Stimulated activated naive B cell treated with anti-CD40 and anti-IgM and Interleukin-4, amounts not matched to agents 10 μg/mL and 1 μg/mL and 100 μg/mL, for 72 hours (primary cell): Measurements from ENCODE around the gene AP3B1.
A peak's percentile ranks its signal among the peaks of the same experiment; 100 is the strongest.

ENCODE experiments used
- ATAC-seq, 2 donors: fragments of 150-1000 bp; cut with Tn5 transposase; replicated peaks; 2 replicates each; pipeline ENCODE4 v1.10.0; 2021; ENCODE audit warnings: moderate library complexity in 1 of 2
- DNase-seq: peaks from one replicate; pipeline ENCODE4 v3.0.0; 2021
- H3K27ac Mint-ChIP-seq: one replicate; pipeline ENCODE4 v1.8.0; 2022; ENCODE audit warnings: mild to moderate bottlenecking, mixed read lengths
- H3K27me3 Mint-ChIP-seq, 2 donors: one replicate each; pipeline ENCODE4 v1.8.0; 2022; ENCODE audit warnings: mixed read lengths in 2 of 2
- H3K36me3 Mint-ChIP-seq, 2 donors: one replicate each; pipeline ENCODE4 v1.8.0; 2022; ENCODE audit warnings: mixed read lengths in 2 of 2, mild to moderate bottlenecking in 1 of 2
- H3K4me1 Mint-ChIP-seq, 2 donors: one replicate each; pipeline ENCODE4 v1.8.0; 2022; ENCODE audit warnings: mixed read lengths in 2 of 2, mild to moderate bottlenecking in 1 of 2
- H3K4me3 Mint-ChIP-seq, 2 donors: one replicate each; pipeline ENCODE4 v1.8.0; 2022; ENCODE audit warnings: mild to moderate bottlenecking in 2 of 2, mixed read lengths in 2 of 2, moderate library complexity in 1 of 2
- H3K9me3 Mint-ChIP-seq, 2 donors: one replicate each; pipeline ENCODE4 v1.8.0; 2022; ENCODE audit warnings: mixed read lengths in 2 of 2, mild to moderate bottlenecking in 1 of 2

Gene AP3B1, protein sequence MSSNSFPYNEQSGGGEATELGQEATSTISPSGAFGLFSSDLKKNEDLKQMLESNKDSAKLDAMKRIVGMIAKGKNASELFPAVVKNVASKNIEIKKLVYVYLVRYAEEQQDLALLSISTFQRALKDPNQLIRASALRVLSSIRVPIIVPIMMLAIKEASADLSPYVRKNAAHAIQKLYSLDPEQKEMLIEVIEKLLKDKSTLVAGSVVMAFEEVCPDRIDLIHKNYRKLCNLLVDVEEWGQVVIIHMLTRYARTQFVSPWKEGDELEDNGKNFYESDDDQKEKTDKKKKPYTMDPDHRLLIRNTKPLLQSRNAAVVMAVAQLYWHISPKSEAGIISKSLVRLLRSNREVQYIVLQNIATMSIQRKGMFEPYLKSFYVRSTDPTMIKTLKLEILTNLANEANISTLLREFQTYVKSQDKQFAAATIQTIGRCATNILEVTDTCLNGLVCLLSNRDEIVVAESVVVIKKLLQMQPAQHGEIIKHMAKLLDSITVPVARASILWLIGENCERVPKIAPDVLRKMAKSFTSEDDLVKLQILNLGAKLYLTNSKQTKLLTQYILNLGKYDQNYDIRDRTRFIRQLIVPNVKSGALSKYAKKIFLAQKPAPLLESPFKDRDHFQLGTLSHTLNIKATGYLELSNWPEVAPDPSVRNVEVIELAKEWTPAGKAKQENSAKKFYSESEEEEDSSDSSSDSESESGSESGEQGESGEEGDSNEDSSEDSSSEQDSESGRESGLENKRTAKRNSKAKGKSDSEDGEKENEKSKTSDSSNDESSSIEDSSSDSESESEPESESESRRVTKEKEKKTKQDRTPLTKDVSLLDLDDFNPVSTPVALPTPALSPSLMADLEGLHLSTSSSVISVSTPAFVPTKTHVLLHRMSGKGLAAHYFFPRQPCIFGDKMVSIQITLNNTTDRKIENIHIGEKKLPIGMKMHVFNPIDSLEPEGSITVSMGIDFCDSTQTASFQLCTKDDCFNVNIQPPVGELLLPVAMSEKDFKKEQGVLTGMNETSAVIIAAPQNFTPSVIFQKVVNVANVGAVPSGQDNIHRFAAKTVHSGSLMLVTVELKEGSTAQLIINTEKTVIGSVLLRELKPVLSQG

GRCh38 chr5:78294248-78295034 is at the start of gene AP3B1:
Gene AP3B1, minus strand, starts transcription at chr5:78294698. Its CDS starts 119 bp downstream, at chr5:78294579.
- H3K9me3 Mint-ChIP-seq: no peaks in the 10 kb centered on the region
- ATAC-seq (peak; percentile 88 to 95), DNase-seq (peak; percentile 98)
- H3K27ac Mint-ChIP-seq: peak within 1 kb of the TSS; percentile 99
- no peaks in the 10 kb centered on the region for H3K27me3 Mint-ChIP-seq
- peak within 1 kb of the TSS; percentile 93 to 99 for H3K4me3 Mint-ChIP-seq
- peaks cover 18 to 31% of the 10 kb centered on the region in 2 donors for H3K4me1 Mint-ChIP-seq
- peaks cover 3 to 5% of the 10 kb centered on the region in 2 donors for H3K36me3 Mint-ChIP-seq

DNA sequence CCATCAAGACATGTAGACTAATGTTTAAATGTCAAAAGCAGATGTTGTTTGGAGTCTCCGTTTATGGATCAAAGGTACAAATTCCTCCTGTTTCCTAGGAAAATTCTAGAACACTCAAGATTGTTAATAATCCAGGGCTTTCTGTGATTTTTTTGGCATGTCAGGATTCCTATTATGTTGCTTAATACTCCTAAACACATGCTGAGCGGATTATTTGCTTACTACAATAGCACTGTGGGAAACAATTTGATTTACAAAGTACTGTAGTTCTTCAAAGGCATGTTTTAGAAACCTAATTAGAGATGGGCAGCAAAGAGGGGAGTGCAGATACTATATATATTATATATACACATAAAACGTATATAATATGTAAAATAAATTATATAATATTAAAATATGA is 46.9 kb upstream of the AP3B1 start:
- no peak overlapping the region for H3K27ac Mint-ChIP-seq
- ATAC-seq: no peak
- peaks cover 10 to 12% of the 10 kb centered on the region in 2 donors for H3K9me3 Mint-ChIP-seq
- DNase-seq: no peak
- peaks cover 6 to 12% of the 10 kb centered on the region in 2 donors for H3K36me3 Mint-ChIP-seq
- H3K4me1 Mint-ChIP-seq: no peaks in the 10 kb centered on the region
- H3K27me3 Mint-ChIP-seq: peaks cover 3 to 7% of the 10 kb centered on the region in 2 donors
- no peak overlapping the region for H3K4me3 Mint-ChIP-seq

- no peak overlapping the region for H3K27ac Mint-ChIP-seq
- no peak for DNase-seq
- peaks cover 6 to 12% of the 10 kb centered on the region in 2 donors for H3K36me3 Mint-ChIP-seq
Measured at GRCh38 chr5:78339617-78340436, 45.3 kb upstream of the AP3B1 start.

DNA sequence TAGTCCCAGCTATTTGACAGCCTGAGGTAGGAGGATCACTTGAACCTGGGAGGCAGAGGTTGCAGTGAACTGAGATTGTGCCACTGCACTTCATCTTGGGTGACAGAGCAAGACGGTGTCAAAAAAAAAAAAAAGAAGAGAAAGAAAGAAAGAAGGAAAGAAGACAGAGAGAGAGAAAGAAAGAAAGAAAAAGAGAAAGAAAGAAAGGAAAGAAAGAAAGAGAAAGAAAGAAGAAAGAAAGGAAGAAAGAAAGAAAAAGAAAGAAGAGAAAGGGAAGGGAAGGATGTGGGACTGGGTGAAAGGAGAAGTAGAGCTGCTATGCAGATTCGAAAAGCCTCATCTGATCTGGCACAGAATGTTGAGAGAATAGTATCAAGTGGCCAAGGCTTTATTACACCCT is 42.2 kb upstream of the AP3B1 start:
- H3K27me3 Mint-ChIP-seq: peaks cover 5 to 11% of the 10 kb centered on the region in 2 donors
- H3K27ac Mint-ChIP-seq: no peak overlapping the region
- DNase-seq: no peak
- ATAC-seq: no peak
- H3K4me3 Mint-ChIP-seq: no peak overlapping the region
- no peaks in the 10 kb centered on the region for H3K4me1 Mint-ChIP-seq
- H3K36me3 Mint-ChIP-seq: peaks cover 6 to 12% of the 10 kb centered on the region in 2 donors
- peaks cover 10 to 12% of the 10 kb centered on the region in 2 donors for H3K9me3 Mint-ChIP-seq

More at GRCh38 chr5:78339617-78340436, 45.3 kb upstream of the AP3B1 start:
- no peak for ATAC-seq
- Mint-ChIP-seq H3K4me1 (no peaks in the 10 kb centered on the region), H3K4me3 (no peak overlapping the region), H3K9me3 (peaks cover 10 to 12% of the 10 kb centered on the region in 2 donors), H3K27me3 (peaks cover 4 to 10% of the 10 kb centered on the region in 2 donors)

GRCh38 chr5:78335976-78336375 is 41.5 kb upstream of the AP3B1 start:
- no peak for ATAC-seq
- peaks cover 6 to 12% of the 10 kb centered on the region in 2 donors for H3K36me3 Mint-ChIP-seq
- DNase-seq: no peak
- peaks cover 10 to 12% of the 10 kb centered on the region in 2 donors for H3K9me3 Mint-ChIP-seq
- no peak overlapping the region for H3K27ac Mint-ChIP-seq
- peaks cover 10 to 17% of the 10 kb centered on the region in 2 donors for H3K27me3 Mint-ChIP-seq
- H3K4me3 Mint-ChIP-seq: no peak overlapping the region
- no peaks in the 10 kb centered on the region for H3K4me1 Mint-ChIP-seq

- ATAC-seq (no peak), DNase-seq (no peak)
- H3K4me3 Mint-ChIP-seq: no peak overlapping the region
- peaks cover 10 to 17% of the 10 kb centered on the region in 2 donors for H3K27me3 Mint-ChIP-seq
- H3K4me1 Mint-ChIP-seq: no peaks in the 10 kb centered on the region
- H3K9me3 Mint-ChIP-seq: peaks cover 10 to 12% of the 10 kb centered on the region in 2 donors
- no peak overlapping the region for H3K27ac Mint-ChIP-seq
- peaks cover 6 to 12% of the 10 kb centered on the region in 2 donors for H3K36me3 Mint-ChIP-seq
Measured at GRCh38 chr5:78334811-78335210, 40.3 kb upstream of the AP3B1 start.

DNA sequence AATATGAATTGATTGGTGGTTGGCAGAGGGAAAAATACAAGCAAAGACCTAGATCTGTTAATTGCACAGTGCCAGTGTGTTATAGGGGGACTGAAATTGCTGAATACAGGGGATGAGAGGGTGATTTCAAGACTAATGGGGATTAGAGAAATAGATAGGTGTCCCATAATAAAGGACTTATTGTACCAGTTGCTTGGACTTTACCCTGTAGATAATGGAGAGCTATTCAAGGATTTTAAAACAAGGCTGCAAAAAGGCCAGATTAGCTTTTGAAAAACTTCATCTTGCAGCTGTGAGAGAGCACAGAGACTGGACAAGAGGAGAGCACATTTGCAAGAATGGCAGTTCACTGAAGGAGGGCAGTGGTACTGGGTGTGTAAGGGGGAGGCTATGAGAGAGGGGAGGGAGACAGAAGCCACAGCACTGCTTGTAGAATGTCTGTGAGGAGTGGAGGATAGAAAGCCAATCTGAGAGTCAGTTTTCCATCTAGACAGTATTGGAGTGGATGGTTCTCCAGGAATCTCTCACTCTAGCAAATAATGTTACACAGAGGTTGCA is 37.1 kb upstream of the AP3B1 start:
- H3K4me3 Mint-ChIP-seq: no peak overlapping the region
- H3K9me3 Mint-ChIP-seq: peaks cover under 1 to 2% of the 10 kb centered on the region in 2 donors
- DNase-seq (no peak), ATAC-seq (no peak)
- peaks cover 0 to 5% of the 10 kb centered on the region in 2 donors for H3K4me1 Mint-ChIP-seq
- H3K36me3 Mint-ChIP-seq: peaks cover 0 to 2% of the 10 kb centered on the region in 2 donors
- H3K27me3 Mint-ChIP-seq: peaks cover 8 to 17% of the 10 kb centered on the region in 2 donors
- H3K27ac Mint-ChIP-seq: no peak overlapping the region

DNA sequence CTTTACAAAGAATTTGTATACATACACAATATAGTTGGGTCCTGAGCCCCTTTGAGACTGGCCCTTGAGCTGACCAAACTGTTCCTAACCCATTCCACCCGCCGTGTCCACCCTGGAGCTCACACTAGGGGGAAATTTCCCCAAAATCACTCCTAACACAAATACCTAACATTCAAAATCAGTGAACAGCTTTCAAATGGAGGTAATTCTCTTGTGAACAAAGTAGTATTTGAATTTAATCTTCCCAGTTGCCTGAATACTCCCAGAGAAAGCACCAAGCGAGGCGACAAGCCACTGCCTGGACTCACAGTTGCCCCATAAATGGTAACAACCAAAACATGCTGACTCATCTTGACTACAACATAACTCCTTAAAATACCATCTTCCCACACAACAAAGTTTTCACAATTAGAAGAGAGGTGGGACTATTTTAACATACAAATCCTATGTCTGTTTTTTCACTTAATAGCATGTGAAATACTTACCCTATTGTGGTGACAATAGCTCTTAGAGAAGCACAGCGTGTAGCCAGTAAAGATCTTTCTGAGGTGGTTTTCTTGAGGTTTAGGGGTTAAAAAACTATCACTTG is 34.2 kb upstream of the AP3B1 start:
- Mint-ChIP-seq H3K36me3 (no peaks in the 10 kb centered on the region), H3K4me3 (no peak overlapping the region), H3K27ac (no peak overlapping the region), H3K4me1 (peaks cover 0 to 5% of the 10 kb centered on the region in 2 donors), H3K27me3 (peaks cover 6 to 7% of the 10 kb centered on the region in 2 donors), H3K9me3 (no peaks in the 10 kb centered on the region)
- DNase-seq (no peak), ATAC-seq (no peak)

DNA sequence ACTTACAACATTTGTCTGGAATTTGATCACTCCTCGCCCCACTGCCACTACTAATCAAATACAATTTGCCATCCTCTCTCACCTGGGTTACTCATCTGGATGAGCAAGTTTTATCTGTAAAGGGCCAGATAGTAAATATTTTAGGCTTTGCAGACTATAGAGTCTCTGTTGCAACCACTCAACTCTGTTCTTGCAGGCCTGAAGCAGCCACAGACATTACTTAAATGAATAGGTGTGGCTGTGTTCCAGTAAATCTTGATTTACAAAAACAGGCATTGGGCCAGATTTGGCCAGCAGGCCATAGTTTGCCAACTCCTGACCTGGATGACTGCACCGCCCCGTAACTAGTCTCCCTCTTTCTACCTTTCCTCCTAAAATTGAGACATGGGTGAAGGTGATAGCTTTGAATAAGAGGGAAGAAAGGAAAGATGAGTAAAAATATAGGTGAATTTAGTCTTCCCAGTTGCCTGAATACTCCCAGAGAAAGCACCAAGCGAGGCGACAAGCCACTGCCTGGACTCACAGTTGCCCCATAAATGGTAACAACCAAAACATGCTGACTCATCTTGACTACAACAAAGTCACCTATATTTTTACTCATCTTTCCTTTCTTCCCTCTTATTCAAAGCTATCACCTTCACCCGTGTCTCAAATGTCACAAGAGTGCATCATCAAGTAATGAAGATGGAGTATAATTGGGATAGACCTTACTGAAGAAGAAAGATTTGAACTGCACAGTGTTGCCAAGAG is 33.4 kb upstream of the AP3B1 start:
- no peaks in the 10 kb centered on the region for H3K9me3 Mint-ChIP-seq
- DNase-seq: no peak

GRCh38 chr5:78326930-78327329 is 32.4 kb upstream of the AP3B1 start:
- Mint-ChIP-seq H3K27me3 (peaks cover 6 to 7% of the 10 kb centered on the region in 2 donors), H3K9me3 (no peaks in the 10 kb centered on the region), H3K27ac (no peak overlapping the region), H3K4me1 (peaks cover 0 to 5% of the 10 kb centered on the region in 2 donors), H3K36me3 (no peaks in the 10 kb centered on the region), H3K4me3 (no peak overlapping the region)
- ATAC-seq (no peak), DNase-seq (no peak)

More for the DNA sequence above, 33.4 kb upstream of the AP3B1 start:
- Mint-ChIP-seq H3K36me3 (no peaks in the 10 kb centered on the region), H3K27ac (no peak overlapping the region), H3K27me3 (peaks cover 6 to 7% of the 10 kb centered on the region in 2 donors), H3K4me1 (peaks cover 0 to 5% of the 10 kb centered on the region in 2 donors), H3K4me3 (no peak overlapping the region)
- ATAC-seq: no peak

- no peak for DNase-seq
Measured at GRCh38 chr5:78323241-78323640, 28.7 kb upstream of the AP3B1 start.

DNA sequence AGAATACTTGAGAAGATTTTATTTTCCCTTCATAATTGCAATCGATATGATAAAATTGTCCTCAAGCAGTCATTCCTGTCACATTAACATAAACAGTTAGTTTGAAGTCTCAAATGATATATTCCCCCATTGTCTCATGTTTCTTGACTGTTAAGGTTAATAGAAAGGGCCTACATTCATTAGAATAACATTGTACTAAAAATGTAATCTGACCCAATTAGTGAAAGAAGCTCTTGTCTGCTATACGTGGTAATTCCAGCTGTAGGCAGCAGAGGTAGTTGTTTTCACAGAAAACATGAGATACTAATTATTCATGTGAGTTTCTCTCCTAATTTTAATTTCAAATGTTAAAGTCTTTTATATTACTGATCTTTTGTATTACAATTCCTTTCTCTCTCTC is 25.9 kb upstream of the AP3B1 start:
- H3K4me3 Mint-ChIP-seq: no peak overlapping the region
- H3K9me3 Mint-ChIP-seq: no peaks in the 10 kb centered on the region
- H3K4me1 Mint-ChIP-seq: peaks cover 0 to 2% of the 10 kb centered on the region in 2 donors
- no peak for ATAC-seq
- no peaks in the 10 kb centered on the region for H3K27me3 Mint-ChIP-seq
- no peak for DNase-seq
- H3K36me3 Mint-ChIP-seq: peaks cover 0 to 1% of the 10 kb centered on the region in 2 donors
- no peak overlapping the region for H3K27ac Mint-ChIP-seq

More at GRCh38 chr5:78323241-78323640, 28.7 kb upstream of the AP3B1 start:
- no peak overlapping the region for H3K27ac Mint-ChIP-seq
- no peak for ATAC-seq
- no peaks in the 10 kb centered on the region for H3K9me3 Mint-ChIP-seq
- no peaks in the 10 kb centered on the region for H3K36me3 Mint-ChIP-seq
- no peak overlapping the region for H3K4me3 Mint-ChIP-seq
- no peaks in the 10 kb centered on the region for H3K27me3 Mint-ChIP-seq
- no peaks in the 10 kb centered on the region for H3K4me1 Mint-ChIP-seq
